SK-N-SH treated with all-trans-retinoic acid at 6 μM for 48 hours (cell line): Measurements from ENCODE around the gene PTPRF.

Experiments used
- ATAC-seq: fragments of 200-7000 bp; cut with Tn5 transposase; 3 replicates; pipeline ENCODE4 v1.9.1; 2020; ENCODE audit warnings: mild to moderate bottlenecking, moderate library complexity
- ARNTL ChIP-seq: fragments of 450-650 bp; formaldehyde crosslinking; IDR thresholded peaks from 2 replicates; pipeline ENCODE4 v1.5.0; 2020; ENCODE audit warnings: low read depth, mild to moderate bottlenecking, moderate library complexity, borderline replicate concordance
- BACH2 ChIP-seq: fragments of 250-450 bp; sonication (Bioruptor Pico); IDR thresholded peaks from 2 replicates; pipeline ENCODE4 v1.9.0; 2021; ENCODE audit warnings: mild to moderate bottlenecking, borderline replicate concordance
- CSDC2 ChIP-seq: fragments of 250-450 bp; sonication (Bioruptor Pico); IDR thresholded peaks from 2 replicates; pipeline ENCODE4 v1.5.0; 2020; ENCODE audit warnings: mild to moderate bottlenecking, moderate library complexity
- ESRRG ChIP-seq: fragments of 250-450 bp; sonication (Bioruptor Pico); IDR thresholded peaks from 2 replicates; pipeline ENCODE4 v1.6.1; 2021; ENCODE audit warnings: mild to moderate bottlenecking
- GLIS3 ChIP-seq: fragments of 250-450 bp; sonication (Bioruptor Pico); IDR thresholded peaks from 2 replicates; pipeline ENCODE4 v1.5.0; 2020; ENCODE audit warnings: mild to moderate bottlenecking, moderate library complexity
- ISL1 ChIP-seq: fragments of 250-450 bp; sonication (Bioruptor Pico); IDR thresholded peaks from 2 replicates; pipeline ENCODE4 v2.1.2; 2022; ENCODE audit warnings: mild to moderate bottlenecking, moderate library complexity
- RARB ChIP-seq: fragments of 250-450 bp; sonication (Bioruptor Pico); IDR thresholded peaks from 2 replicates; pipeline ENCODE4 v1.8.0; 2021; ENCODE audit warnings: mild to moderate bottlenecking, moderate library complexity
- SNAI2 ChIP-seq: fragments of 250-450 bp; sonication (Bioruptor Pico); IDR thresholded peaks from 2 replicates; pipeline ENCODE4 v1.5.0; 2020; ENCODE audit warnings: mild to moderate bottlenecking, moderate library complexity
- TCF4 ChIP-seq: fragments of 250-450 bp; sonication (Bioruptor Pico); IDR thresholded peaks from 2 replicates; pipeline ENCODE4 v1.8.0; 2021; ENCODE audit warnings: mild to moderate bottlenecking, moderate library complexity, borderline replicate concordance
- ZFP3 ChIP-seq: fragments of 250-450 bp; sonication (Bioruptor Pico); IDR thresholded peaks from 2 replicates; pipeline ENCODE4 v1.5.0; 2020; ENCODE audit warnings: mild to moderate bottlenecking, moderate library complexity
- ZFP30 ChIP-seq: fragments of 450-650 bp; formaldehyde crosslinking; IDR thresholded peaks from 2 replicates; pipeline ENCODE4 v1.5.0; 2022; ENCODE audit warnings: mild to moderate bottlenecking, moderate library complexity
- ZNF565 ChIP-seq: fragments of 450-650 bp; formaldehyde crosslinking; conservative IDR thresholded peaks from 2 replicates; pipeline ENCODE4 v1.5.0; 2020; ENCODE audit warnings: low read depth, mild to moderate bottlenecking, moderate library complexity
- ZNF8 ChIP-seq: fragments of 450-650 bp; formaldehyde crosslinking; IDR thresholded peaks from 2 replicates; pipeline ENCODE4 v1.5.0; 2020; ENCODE audit warnings: mild to moderate bottlenecking, moderate library complexity
- TF ChIP-seq, protein P1 (sequence below): fragments of 250-450 bp; sonication (Bioruptor Pico); IDR thresholded peaks from 2 replicates; pipeline ENCODE4 v1.8.0; 2020; ENCODE audit warnings: mild to moderate bottlenecking, moderate library complexity, borderline replicate concordance
- TF ChIP-seq, protein P2 (sequence below): fragments of 250-450 bp; sonication (Bioruptor Pico); IDR thresholded peaks from 2 replicates; pipeline ENCODE4 v1.8.0; 2021; ENCODE audit warnings: low read depth, mild to moderate bottlenecking, moderate library complexity, borderline replicate concordance
- TF ChIP-seq, protein P3 (sequence below): fragments of 250-450 bp; sonication (Bioruptor Pico); IDR thresholded peaks from 2 replicates; pipeline ENCODE4 v1.5.0; 2020; ENCODE audit warnings: mild to moderate bottlenecking, moderate library complexity
- TF ChIP-seq, protein P4 (sequence below): fragments of 250-450 bp; sonication (Bioruptor Pico); IDR thresholded peaks from 2 replicates; pipeline ENCODE4 v1.5.1; 2020; ENCODE audit warnings: low read depth, mild to moderate bottlenecking, moderate library complexity

PTPRF gene

GRCh38 chr1:43543567-43543966 is 12.9 kb downstream of the PTPRF start (continued):
- TF ChIP-seq, protein P1, sequence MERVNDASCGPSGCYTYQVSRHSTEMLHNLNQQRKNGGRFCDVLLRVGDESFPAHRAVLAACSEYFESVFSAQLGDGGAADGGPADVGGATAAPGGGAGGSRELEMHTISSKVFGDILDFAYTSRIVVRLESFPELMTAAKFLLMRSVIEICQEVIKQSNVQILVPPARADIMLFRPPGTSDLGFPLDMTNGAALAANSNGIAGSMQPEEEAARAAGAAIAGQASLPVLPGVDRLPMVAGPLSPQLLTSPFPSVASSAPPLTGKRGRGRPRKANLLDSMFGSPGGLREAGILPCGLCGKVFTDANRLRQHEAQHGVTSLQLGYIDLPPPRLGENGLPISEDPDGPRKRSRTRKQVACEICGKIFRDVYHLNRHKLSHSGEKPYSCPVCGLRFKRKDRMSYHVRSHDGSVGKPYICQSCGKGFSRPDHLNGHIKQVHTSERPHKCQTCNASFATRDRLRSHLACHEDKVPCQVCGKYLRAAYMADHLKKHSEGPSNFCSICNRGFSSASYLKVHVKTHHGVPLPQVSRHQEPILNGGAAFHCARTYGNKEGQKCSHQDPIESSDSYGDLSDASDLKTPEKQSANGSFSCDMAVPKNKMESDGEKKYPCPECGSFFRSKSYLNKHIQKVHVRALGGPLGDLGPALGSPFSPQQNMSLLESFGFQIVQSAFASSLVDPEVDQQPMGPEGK, result no peak
- TF ChIP-seq RARB (no peak), ZNF8 (CRISPR knock-in tag) (no peak)

DNA sequence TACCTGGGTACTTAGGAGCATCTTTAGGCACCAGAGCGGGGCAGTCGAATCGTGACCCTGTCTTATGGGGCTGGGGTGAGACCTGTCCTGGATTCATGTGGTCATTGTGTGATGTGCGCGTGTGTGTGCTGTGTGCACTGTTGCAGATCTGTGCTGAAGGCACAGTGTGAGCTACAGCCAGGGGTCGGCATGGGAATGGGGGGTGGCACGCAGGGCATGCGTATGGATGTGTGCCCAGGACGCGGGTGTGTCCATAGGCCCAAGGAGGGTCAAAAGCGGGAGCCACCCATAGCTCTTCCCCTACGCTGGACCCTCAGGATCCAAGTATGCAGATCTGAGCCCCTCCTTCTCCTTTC is 14.6 kb downstream of the PTPRF start:
- no peak for TF ChIP-seq TCF4 (CRISPR knock-in tag)
- TF ChIP-seq ZFP30 (CRISPR knock-in tag), result no peak
- TF ChIP-seq ZNF565 (CRISPR knock-in tag), result no peak
- TF ChIP-seq, protein P2, sequence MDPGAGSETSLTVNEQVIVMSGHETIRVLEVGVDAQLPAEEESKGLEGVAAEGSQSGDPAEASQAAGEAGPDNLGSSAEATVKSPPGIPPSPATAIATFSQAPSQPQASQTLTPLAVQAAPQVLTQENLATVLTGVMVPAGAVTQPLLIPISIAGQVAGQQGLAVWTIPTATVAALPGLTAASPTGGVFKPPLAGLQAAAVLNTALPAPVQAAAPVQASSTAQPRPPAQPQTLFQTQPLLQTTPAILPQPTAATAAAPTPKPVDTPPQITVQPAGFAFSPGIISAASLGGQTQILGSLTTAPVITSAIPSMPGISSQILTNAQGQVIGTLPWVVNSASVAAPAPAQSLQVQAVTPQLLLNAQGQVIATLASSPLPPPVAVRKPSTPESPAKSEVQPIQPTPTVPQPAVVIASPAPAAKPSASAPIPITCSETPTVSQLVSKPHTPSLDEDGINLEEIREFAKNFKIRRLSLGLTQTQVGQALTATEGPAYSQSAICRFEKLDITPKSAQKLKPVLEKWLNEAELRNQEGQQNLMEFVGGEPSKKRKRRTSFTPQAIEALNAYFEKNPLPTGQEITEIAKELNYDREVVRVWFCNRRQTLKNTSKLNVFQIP (CRISPR knock-in tag), result no peak
- TF ChIP-seq ZFP3, result no peak
- no peak for TF ChIP-seq GLIS3 (CRISPR knock-in tag)
- TF ChIP-seq, protein P3, sequence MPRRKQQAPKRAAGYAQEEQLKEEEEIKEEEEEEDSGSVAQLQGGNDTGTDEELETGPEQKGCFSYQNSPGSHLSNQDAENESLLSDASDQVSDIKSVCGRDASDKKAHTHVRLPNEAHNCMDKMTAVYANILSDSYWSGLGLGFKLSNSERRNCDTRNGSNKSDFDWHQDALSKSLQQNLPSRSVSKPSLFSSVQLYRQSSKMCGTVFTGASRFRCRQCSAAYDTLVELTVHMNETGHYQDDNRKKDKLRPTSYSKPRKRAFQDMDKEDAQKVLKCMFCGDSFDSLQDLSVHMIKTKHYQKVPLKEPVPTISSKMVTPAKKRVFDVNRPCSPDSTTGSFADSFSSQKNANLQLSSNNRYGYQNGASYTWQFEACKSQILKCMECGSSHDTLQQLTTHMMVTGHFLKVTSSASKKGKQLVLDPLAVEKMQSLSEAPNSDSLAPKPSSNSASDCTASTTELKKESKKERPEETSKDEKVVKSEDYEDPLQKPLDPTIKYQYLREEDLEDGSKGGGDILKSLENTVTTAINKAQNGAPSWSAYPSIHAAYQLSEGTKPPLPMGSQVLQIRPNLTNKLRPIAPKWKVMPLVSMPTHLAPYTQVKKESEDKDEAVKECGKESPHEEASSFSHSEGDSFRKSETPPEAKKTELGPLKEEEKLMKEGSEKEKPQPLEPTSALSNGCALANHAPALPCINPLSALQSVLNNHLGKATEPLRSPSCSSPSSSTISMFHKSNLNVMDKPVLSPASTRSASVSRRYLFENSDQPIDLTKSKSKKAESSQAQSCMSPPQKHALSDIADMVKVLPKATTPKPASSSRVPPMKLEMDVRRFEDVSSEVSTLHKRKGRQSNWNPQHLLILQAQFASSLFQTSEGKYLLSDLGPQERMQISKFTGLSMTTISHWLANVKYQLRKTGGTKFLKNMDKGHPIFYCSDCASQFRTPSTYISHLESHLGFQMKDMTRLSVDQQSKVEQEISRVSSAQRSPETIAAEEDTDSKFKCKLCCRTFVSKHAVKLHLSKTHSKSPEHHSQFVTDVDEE, result no peak
- TF ChIP-seq CSDC2, result no peak
- no peak for ATAC-seq

DNA sequence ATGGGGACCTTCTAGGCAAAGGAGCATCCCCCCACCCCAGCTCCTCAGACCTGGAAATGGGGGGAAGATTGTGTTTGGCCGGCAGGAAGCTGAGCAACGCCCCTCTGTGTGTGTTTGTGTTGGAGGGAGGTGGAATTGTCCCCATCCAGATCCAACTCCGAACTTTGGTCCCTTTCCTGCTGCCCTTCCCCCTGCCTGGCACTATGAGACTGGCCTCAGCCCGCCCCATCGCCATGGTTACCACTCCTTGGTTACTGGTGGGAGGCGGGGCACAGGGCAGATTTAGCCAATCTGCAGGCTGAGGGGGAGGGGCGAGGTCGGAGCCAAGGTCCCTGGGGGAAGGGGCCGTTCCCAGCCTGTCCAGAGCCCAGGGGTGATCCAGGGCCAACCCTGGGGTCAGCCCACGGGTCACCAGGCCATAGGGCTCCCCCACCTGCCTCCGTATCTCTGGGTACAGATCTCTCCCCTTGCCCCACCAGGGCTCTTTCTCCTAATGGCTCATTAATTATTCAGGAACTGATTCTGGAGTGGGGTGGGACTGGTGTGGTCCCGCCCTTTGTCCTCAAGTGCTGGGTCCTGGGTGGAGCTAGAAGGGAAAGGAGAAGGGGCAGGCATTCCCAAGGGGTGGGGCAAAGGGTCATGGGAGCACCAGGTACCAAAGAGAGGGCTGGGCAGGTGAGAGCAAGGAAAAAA is 15.2 kb downstream of the PTPRF start:
- TF ChIP-seq ZNF565 (CRISPR knock-in tag) (no peak), BACH2 (CRISPR knock-in tag) (no peak), ISL1 (CRISPR knock-in tag) (no peak), ESRRG (no peak), GLIS3 (CRISPR knock-in tag) (no peak), ZFP3 (no peak), ARNTL (CRISPR knock-in tag) (no peak), ZFP30 (CRISPR knock-in tag) (no peak), SNAI2 (CRISPR knock-in tag) (no peak), CSDC2 (no peak)
- TF ChIP-seq, protein P4, sequence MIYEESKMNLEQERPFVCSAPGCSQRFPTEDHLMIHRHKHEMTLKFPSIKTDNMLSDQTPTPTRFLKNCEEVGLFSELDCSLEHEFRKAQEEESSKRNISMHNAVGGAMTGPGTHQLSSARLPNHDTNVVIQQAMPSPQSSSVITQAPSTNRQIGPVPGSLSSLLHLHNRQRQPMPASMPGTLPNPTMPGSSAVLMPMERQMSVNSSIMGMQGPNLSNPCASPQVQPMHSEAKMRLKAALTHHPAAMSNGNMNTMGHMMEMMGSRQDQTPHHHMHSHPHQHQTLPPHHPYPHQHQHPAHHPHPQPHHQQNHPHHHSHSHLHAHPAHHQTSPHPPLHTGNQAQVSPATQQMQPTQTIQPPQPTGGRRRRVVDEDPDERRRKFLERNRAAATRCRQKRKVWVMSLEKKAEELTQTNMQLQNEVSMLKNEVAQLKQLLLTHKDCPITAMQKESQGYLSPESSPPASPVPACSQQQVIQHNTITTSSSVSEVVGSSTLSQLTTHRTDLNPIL (CRISPR knock-in tag), result no peak
- TF ChIP-seq, protein P3, result no peak
- peak; percentile 61 for ATAC-seq
